Head of caudate nucleus (tissue), 42 donors: ENCODE data around the gene SERPINA6.
A peak's percentile ranks its signal among the peaks of the same experiment; 100 is the strongest.
"Not testable (repeated sequence)": the region's sequence is repeated elsewhere in the genome, so short reads cannot be mapped to it uniquely, and the experiment has no call there.

ENCODE experiments used
- DNase-seq, 42 donors: peaks; one replicate each; pipeline versions ENCODE4 v3.0.0 to v3.0.0-alpha.2; 2020 to 2021; ENCODE audit warnings: mixed read lengths in 7 of 42
- intact Hi-C: fragments of 100-400 bp; cut with DNase I; formaldehyde crosslinking; loops from one replicate; pipeline ENCODE4 v1.15.0; 2022

The SERPINA6 gene

GRCh38 chr14:94356379-94357056 lies 33.4 kb upstream of the SERPINA6 start:
- DNase-seq, result peak in 2 of 42 donors; percentile 3 to 9
- intact Hi-C loops, result no loop called here

GRCh38 chr14:94355191-94355794 lies 32.2 kb upstream of the SERPINA6 start:
- intact Hi-C loops, result no loop called here
- DNase-seq, result peak; percentile 35 to 81 (median 62)

DNA sequence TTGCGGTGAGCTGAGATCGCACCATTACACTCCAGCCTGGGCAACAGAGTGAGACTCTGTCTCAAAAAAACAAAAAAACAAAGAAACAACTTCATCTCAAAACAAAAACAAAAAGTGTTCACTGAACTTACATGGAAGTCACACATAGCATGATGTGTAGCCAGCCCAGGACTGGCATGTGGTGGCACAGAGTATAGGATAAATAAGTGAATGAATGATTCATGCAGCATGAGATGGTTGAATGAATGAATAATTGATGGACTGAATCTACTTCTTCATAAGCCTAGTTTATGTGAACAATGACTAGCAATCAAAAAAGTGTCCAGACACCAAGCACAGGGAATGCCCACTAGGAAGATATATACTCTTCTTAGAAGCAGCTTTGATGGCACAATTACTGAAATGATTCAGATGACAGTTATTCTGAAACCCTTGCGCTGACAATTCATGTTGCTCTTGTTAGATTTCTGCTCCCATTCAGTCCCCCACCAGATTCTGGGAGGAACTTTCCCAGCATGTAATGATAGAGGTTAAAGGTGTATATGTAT lies 31.6 kb upstream of the SERPINA6 start:
- intact Hi-C loops, result no loop called here
- DNase-seq, result no peak

DNA sequence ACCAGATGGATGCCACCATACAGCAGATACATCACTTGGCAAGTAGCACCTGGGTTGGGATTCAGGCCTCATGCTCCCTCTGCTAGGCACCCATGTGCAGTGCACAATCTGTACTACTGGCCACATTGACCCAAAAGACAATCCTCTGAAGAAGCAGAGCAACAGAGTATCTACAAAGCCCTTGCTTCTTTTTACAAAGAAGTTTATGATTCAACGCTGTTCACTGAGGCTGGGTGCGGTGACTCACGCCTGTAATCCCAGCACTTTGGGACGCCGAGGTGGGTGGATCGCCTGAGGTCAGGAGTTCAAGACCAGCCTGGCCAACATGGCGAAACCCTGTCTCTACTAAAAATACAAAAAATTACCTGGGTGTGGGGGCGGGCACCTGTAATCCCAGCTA lies 31.1 kb upstream of the SERPINA6 start:
- DNase-seq, result peak in 2 of 42 donors; percentile 1 to 10
- intact Hi-C loops, result not testable (repeated sequence)

DNA sequence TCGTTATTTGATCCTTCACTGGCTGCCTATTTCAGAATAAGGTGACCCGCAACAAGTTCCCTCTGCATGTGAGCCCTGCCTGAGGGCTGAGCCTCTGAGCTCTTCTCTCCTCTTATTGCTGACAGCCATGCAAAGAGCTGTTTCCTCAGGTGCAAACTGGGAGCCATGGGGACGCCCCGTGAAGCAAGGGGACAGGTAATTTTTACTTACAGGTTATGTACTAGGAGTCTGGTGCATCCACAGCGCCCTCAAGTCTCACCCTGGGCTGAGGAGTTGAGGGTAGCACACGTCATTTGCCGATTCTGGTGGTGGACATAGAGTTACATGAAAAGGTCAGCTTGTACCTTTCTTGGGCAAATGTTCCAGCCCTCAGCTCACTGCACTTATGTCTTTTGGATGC lies 26.1 kb upstream of the SERPINA6 start:
- peak in 1 of 42 donors; percentile 28 for DNase-seq
- intact Hi-C loops, result no loop called here

DNA sequence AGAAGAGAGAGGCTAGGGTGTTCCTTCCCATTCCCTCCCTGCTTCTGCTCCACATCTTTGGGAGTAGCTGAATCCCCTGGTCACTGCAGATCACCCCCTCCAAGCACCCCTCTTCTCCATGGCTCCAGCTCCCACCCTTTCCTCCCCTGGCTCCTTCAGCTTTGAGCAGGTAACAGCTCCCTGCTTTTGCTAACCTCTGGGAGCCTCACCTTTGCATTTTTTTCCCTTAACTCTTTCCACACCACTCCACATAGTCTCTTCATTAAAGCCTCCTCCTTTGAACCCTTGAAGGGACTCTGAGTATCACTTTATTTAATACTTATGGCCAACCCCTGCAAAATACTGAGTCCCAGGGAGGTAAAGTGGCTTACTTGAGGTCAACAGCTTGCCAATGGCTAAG lies 25.7 kb upstream of the SERPINA6 start:
- no peak for DNase-seq
- intact Hi-C loops, result no loop called here

DNA sequence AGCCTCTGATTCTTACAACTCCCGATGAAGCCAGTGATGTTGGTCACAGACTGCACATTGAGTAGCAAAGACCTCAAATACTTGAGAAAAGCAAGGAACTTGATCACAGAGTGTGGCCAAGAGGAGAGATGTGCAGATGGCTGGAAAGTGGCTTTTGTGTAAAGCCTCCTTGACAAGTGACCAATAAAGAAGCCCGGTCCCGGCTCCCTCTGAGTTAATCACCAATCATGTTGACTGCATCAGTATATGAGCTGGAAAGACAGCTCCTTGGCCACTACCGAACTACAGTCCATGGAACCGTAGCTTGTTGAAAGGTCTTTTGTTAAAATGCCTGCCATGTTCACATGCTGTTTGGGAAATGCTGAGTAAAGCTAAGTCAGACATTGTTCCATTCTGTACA lies 23.7 kb upstream of the SERPINA6 start:
- intact Hi-C loops, result no loop called here
- DNase-seq, result peak in 1 of 42 donors; percentile 37

DNA sequence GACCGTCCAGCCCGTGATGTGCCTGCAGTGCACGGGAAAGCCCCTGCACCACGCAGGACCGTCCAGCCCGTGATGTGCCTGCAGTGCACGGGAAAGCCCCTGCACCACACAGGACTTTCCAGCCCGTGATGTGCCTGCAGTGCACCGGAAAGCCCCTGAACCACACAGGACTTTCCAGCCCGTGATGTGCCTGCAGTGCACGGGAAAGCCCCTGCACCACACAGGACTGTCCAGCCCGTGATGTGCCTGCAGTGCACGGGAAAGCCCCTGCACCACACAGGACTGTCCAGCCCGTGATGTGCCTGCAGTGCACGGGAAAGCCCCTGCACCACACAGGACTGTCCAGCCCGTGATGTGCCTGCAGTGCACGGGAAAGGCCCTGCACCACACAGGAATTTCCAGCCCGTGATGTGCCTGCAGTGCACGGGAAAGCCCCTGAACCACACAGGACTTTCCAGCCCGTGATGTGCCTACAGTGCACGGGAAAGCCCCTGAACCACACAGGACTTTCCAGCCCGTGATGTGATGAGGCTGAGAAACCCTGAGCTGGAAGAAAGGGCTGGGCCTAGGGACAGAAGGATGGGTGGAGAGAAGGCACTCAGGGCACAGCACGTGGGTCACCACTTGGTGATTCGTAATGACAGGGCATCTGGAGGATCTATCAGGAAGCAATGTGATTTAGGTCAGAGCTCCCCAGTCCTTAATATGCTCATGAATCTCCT lies 23.1 kb upstream of the SERPINA6 start:
- intact Hi-C loops, result not testable (repeated sequence)
- DNase-seq, result peak in 1 of 42 donors; percentile 34

DNA sequence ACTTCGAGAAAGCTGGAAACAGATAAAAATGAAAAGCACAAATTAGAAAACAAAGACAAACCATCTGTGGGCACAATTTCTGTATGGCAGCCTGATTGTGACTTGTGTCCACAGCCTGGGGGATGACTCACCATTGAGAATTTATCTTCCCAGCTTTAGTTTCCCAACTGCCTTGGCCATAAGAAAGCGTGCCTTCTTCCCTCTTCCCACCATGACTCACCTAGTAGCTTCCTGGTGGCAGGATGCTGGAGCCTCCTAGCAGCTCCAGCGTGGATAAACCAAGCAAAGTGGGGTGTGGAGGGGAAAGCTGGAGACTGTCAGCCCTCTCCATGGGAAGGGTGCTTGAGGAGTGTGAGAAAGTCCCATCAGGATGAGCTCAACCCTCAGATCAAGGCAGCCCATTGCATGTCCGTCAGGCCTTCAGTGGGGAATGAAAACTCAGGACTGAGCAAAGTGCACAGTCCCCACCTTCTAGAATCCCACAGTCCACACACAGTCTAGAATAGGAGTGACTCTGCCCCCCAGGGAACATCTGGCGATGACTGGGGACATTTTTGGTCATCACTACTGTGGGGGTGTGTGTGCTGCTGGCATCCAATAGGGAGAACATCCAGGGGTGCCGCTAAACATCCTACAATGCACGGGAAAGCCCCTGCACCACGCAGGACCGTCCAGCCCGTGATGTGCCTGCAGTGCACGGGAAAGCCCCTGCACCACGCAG lies 22.4 kb upstream of the SERPINA6 start:
- intact Hi-C loops, result no loop called here
- no peak for DNase-seq

- intact Hi-C loops, result no loop called here
- no peak for DNase-seq
These were observed 21.3 kb upstream of the SERPINA6 start for GRCh38 chr14:94344389-94344788.

- intact Hi-C loops, result no loop called here
These were observed 20.3 kb upstream of the SERPINA6 start for GRCh38 chr14:94343238-94344005.

DNA sequence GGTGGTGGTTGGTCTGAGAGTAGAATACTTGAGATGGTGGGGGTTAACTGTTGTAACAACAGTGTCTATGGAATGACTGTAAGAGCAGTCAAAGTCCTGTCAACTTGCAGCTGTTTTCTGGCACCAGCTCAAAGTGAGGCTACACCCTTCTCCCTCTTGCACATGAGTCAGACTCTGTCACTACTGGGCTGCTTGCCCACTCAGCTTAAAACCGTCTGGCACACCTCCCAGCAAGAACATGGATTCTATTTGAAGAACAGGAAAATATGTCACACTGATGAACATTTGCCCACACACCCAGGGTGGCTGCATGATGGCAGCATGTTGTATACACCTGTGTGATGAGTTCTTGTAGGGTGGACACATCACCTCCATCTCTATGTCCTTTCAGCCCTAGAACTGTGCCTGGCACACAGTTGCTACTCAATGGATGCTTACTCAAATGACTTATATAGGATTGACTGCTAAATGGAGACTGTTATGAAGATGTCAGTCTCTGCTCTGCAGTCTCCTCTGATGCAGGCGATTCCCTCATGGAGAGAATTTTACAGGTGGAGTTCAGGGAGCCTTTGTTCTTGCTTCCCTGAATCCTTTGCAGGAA lies 19.3 kb upstream of the SERPINA6 start:
- peak in 40 of 42 donors; percentile 33 to 91 (median 61) for DNase-seq
- intact Hi-C loops, result no loop called here

More at GRCh38 chr14:94343238-94344005, 20.3 kb upstream of the SERPINA6 start:
- DNase-seq, result peak in 1 of 42 donors; percentile 31

DNA sequence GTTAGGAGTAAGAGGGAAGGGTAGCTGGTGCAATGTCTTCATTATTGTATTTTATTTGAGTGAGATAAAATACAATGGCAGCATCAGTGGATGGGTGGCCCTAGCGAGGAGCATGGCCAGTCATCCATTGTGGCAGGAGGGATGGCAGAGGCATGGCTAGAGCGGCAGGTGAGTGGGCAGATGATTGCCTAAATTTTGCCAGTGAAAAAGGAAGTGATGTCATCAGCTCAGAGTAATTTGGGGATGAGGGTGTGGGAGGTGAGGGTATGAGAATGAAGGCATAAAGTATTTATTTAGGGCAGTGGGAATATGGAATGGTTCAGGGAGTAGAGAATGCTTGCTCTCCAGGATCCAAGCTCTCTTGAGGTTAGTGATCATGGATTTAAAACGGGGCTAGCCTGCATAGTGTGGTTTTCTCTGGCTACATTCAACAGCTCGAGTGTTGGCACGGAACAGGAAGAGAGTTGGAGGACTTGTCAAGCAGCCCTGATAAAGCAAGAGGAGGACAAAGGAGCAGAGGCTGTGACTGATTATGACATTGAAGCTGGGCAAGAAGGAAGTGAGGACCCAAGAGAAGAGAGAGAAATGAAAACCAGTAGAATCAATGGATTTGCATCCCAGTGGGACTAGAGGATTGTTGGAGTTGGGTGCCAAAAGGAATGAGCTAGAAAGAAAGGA lies 18.7 kb upstream of the SERPINA6 start:
- intact Hi-C loops, result no loop called here
- no peak for DNase-seq

DNA sequence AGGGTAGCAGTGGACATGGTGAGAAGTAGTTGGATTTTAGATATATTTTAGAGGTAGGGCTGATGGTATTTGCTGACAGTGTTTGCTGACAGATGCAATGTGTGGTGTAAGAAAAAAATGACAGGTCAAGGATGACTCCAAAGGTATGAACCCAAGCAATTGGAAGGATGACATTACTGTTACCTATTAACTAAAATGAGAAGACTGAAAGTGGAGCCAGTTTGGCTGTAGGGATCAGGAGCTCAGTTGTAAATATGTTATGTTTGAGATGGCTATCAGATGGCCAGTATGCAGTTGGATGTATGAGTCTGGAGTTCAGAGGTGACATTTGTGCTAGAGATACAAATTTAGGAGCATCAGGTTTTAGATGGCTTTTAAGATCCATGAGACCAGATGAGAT lies 17.4 kb upstream of the SERPINA6 start:
- intact Hi-C loops, result no loop called here
- no peak for DNase-seq

GRCh38 chr14:94338023-94338422 lies 14.9 kb upstream of the SERPINA6 start:
- no peak for DNase-seq
- intact Hi-C loops, result no loop called here

- DNase-seq, result no peak
- intact Hi-C loops, result no loop called here
These were observed 14.1 kb upstream of the SERPINA6 start for GRCh38 chr14:94337274-94337673.

- no peak for DNase-seq
- intact Hi-C loops, result no loop called here
These were observed 11.7 kb upstream of the SERPINA6 start for GRCh38 chr14:94334872-94335271.

GRCh38 chr14:94332587-94332986 lies 9.5 kb upstream of the SERPINA6 start:
- no peak for DNase-seq
- intact Hi-C loops, result no loop called here
